GM13976 (cell line): ENCODE results near the gene WDR1.
"Not testable (repeated sequence)": the region's sequence is repeated elsewhere in the genome, so short reads cannot be mapped to it uniquely, and the experiment has no call there.

Experiments
- DNase-seq: peaks from one replicate; pipeline ENCODE4 v3.0.0; 2012; ENCODE audit warnings: low spot score
- in situ Hi-C: fragments of 300-500 bp; cut with MboI; formaldehyde crosslinking; loops from one replicate; pipeline ENCODE4 v1.12.0; 2022; ENCODE audit warnings: low sequenced_read_pairs, mixed read lengths, inconsistent platforms; ENCODE audit not compliant: unreplicated experiment
- TF ChIP-seq, protein P1 (sequence below): IDR thresholded peaks from 2 replicates; pipeline ENCODE4 v1.5.1; 2012; ENCODE audit warnings: borderline replicate concordance, mild to moderate bottlenecking; ENCODE audit not compliant: insufficient read depth; ENCODE audit errors: extremely low read depth, missing control alignments, control extremely low read depth

WDR1 gene

DNA sequence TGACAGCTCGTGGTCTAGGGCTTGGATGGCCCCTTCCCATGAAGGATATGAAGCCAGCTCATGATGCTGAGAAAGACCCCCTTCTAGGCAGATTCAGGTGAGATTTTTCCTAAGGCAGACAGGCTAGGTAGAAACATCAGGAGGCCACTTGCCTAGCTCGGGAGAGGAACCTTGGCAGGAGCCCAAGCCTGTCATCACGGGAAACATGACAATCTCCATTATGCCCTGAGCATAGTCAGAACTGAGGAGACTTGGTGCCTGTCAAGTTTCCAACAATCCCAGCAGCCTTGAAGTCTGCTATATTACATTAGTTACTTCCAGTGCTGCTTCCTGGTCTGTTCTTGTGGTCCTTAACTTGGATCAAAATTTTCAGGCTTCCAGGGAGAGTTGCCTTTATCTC is 18.7 kb upstream of the WDR1 start:
- TF ChIP-seq, protein P1, sequence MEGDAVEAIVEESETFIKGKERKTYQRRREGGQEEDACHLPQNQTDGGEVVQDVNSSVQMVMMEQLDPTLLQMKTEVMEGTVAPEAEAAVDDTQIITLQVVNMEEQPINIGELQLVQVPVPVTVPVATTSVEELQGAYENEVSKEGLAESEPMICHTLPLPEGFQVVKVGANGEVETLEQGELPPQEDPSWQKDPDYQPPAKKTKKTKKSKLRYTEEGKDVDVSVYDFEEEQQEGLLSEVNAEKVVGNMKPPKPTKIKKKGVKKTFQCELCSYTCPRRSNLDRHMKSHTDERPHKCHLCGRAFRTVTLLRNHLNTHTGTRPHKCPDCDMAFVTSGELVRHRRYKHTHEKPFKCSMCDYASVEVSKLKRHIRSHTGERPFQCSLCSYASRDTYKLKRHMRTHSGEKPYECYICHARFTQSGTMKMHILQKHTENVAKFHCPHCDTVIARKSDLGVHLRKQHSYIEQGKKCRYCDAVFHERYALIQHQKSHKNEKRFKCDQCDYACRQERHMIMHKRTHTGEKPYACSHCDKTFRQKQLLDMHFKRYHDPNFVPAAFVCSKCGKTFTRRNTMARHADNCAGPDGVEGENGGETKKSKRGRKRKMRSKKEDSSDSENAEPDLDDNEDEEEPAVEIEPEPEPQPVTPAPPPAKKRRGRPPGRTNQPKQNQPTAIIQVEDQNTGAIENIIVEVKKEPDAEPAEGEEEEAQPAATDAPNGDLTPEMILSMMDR: no peak
- in situ Hi-C loops: no loop called here

DNA sequence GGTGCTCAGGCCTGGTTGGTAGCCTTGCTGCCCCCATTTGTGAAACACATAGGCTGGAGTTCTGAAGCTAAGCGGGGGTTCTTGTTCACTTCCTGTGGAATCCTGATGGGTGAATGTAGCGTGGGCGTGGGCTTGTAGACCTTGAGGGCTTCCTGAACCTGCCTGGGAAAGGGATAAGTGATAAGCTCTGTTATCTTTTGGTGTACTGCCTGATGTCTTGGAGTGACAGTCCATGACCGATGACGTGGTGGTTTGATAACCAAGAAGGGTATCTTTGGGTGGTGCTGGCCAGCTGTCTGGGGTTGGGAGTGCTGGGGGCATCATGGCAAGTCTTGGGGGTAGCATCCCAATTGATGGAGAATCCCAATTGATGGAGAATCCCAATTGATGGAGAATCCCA is 17.5 kb upstream of the WDR1 start:
- in situ Hi-C loops: no loop called here
- DNase-seq: no peak
- TF ChIP-seq, protein P1: no peak

More for the DNA sequence above, 18.7 kb upstream of the WDR1 start:
- DNase-seq: no peak

DNA sequence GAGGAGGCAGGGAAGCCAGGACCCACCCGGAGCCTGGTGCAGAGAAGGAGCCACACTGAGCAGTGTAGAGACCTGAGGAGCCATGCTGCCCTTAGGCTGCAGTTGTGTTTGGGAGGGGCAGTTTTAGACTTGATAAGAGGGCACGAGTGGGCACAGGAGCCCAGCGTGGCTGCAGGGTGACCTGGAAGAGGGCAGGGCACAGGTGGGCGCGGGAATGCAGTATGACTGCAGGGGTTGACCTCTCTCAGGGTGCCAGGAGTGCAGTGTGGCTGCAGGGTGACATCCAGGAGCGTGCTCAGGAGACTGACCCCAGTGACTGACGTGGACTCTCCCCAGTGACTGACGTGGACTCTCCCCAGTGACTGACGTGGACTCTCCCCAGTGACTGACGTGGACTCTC is 14.6 kb upstream of the WDR1 start:
- TF ChIP-seq, protein P1: no peak
- in situ Hi-C loops: no loop called here
- DNase-seq: no peak

DNA sequence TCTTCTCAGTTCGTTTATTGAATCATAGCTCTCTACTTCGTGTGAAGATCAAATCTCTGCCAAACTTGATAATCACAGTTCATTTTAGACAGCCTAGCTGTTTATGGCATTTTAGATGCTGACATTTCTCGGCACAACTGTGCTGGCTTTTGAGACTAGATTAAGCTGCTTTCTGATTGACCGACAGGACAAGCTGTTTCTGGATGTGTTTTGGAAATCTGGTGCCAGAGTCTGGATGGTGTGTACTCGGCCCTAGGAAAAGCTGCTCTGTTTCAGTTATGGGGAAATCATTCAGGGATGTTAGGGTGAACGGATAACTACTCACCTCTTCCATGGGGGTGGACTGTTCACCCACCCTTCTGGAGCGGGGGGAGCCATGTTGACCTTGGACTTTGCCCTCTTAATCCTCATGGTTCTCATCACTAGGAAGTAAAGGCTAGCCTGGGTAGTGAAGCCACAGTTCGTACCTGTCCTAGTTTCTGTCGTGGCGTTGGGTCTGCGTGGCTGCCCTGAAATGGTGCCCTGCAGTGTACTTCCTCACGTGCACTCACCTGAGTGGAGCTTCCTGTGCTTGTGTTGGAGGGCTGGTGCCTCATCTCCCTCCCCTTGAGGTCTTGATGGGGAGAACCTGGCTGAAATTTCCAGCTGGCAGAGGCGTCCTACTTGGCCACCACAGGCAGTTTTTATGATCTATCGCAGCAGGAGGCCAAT is 13.7 kb upstream of the WDR1 start:
- in situ Hi-C loops: no loop called here
- TF ChIP-seq, protein P1: no peak
- DNase-seq: no peak

DNA sequence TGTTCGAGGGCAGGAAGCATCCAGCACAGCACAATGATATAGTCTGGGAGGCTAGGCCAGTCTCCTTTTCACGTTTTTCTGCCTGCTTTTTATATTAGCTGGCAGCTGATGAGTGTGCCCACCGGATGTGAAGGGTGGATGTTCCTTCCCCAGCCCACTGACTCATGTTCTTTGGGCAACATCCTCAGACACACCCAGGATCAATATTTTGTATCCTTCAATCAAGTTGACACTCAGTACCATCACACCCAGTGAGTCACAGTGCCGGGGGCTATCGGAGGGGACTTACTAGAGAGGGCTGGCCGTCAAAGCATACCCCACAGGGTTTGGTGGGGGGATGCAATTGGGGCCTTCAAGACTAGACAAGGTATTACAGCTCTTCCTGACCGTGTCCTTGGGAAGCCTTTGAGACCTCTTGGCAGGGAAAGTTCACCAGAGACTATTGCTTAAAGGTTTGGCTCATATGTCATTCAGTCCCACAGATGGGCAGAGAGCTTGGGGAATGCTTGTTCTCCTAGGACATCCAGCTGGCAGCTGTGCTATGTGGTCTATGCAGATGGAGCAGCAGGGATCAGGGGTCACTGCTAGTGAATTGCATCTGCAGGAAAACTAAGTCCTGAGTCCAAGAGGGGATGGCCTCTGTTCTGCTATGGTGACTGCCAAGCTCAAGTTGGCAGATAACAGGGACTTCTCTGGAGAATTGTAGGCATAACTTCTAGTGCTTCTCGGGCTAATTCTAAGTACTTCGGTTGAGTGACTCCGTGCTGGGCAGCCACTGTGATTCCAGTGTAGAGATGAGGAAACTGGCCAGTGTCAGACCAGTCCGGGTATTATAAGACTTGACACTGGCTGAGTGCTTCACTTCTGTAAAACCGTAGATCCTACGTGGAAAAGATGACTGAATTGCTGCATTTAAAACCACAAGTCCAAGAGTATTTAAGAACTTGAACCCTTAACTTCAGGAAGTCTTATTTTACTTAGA is 12.9 kb upstream of the WDR1 start:
- in situ Hi-C loops: no loop called here
- TF ChIP-seq, protein P1: no peak
- no peak for DNase-seq

DNA sequence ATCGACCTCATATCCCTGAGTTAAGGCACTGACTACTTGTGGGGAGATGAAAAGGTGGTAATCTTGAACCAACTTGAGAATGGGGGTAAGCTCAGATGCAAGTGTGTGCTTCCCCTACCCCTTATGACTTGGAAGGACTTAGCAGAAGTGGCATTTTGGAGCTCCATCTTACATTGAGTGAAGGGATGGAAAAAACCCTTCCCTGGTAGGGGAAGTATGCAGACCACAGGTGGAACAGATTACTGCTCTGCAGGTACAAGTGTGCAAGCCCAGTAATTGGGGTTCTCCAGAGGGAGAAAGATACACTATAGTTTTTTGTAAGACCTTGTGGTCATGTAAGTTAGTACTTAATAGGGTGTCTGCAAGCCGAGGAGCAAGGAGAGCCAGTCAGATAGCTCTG is 12.2 kb upstream of the WDR1 start:
- in situ Hi-C loops: no loop called here
- TF ChIP-seq, protein P1: no peak
- DNase-seq: no peak

DNA sequence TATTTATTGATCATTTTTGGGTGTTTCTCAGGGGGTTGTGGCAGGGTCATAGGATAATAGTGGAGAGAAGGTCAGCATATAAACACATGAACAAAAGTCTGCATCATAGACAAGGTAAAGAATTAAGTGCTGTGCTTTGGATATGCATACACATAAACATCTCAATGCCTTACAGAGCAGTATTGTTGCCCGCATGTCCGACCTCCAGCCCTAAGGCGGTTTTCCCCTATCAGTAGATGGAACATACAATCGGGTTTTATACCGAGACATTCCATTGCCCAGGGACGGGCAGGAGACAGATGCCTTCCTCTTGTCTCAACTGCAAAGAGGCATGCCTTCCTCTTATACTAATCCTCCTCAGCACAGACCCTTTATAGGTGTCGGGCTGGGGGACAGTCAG is 10.9 kb upstream of the WDR1 start:
- DNase-seq, in situ Hi-C loops: not testable (repeated sequence)
